ENCODE data around the gene FLAD1. TPM values are rescaled to one million over a fixed set of nuclear protein-coding genes. Genes with fewer than 3 reads are reported as not detected.

FLAD1 gene
- total RNA-seq, 1 experiment from 2014 or later = 58.4 TPM

DNA sequence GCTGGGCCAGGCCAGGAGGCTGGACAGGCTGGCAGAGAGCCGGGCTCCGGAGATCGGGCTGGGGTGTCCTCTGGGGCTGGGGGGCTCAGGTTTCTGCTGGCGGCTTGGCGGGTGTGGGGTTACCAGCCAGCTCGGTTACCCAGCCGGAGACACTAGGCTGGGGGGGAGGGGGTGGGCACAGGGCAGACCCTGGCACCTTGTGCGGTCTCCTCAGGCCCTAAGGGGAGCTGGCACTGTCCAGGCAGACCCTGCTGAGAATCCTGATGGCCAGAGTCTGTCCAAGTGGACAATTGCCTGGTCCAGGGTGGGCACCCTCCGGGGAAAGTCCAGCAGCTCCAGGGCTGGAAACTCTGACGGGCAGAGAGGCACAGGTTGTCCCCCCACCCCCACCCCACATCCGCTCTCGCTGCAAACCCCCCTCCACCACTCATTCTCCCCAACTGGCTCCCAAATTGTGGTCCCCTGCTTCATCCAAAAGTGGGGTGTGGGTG is 26.1 kb downstream of the FLAD1 start (continued):
- TF ChIP-seq, protein P1, sequence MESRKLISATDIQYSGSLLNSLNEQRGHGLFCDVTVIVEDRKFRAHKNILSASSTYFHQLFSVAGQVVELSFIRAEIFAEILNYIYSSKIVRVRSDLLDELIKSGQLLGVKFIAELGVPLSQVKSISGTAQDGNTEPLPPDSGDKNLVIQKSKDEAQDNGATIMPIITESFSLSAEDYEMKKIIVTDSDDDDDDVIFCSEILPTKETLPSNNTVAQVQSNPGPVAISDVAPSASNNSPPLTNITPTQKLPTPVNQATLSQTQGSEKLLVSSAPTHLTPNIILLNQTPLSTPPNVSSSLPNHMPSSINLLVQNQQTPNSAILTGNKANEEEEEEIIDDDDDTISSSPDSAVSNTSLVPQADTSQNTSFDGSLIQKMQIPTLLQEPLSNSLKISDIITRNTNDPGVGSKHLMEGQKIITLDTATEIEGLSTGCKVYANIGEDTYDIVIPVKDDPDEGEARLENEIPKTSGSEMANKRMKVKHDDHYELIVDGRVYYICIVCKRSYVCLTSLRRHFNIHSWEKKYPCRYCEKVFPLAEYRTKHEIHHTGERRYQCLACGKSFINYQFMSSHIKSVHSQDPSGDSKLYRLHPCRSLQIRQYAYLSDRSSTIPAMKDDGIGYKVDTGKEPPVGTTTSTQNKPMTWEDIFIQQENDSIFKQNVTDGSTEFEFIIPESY (IDR thresholded peaks at IDR 0.05; ENCODE audit: extremely low read depth, insufficient replicate concordance, low read length) = no peak
- TF ChIP-seq, protein P2, sequence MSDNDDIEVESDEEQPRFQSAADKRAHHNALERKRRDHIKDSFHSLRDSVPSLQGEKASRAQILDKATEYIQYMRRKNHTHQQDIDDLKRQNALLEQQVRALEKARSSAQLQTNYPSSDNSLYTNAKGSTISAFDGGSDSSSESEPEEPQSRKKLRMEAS (IDR thresholded peaks at IDR 0.05) = no peak
- TF ChIP-seq EZH2phosphoT487 (IDR thresholded peaks at IDR 0.05; ENCODE audit: borderline replicate concordance) = no peak
- TF ChIP-seq, protein P3, sequence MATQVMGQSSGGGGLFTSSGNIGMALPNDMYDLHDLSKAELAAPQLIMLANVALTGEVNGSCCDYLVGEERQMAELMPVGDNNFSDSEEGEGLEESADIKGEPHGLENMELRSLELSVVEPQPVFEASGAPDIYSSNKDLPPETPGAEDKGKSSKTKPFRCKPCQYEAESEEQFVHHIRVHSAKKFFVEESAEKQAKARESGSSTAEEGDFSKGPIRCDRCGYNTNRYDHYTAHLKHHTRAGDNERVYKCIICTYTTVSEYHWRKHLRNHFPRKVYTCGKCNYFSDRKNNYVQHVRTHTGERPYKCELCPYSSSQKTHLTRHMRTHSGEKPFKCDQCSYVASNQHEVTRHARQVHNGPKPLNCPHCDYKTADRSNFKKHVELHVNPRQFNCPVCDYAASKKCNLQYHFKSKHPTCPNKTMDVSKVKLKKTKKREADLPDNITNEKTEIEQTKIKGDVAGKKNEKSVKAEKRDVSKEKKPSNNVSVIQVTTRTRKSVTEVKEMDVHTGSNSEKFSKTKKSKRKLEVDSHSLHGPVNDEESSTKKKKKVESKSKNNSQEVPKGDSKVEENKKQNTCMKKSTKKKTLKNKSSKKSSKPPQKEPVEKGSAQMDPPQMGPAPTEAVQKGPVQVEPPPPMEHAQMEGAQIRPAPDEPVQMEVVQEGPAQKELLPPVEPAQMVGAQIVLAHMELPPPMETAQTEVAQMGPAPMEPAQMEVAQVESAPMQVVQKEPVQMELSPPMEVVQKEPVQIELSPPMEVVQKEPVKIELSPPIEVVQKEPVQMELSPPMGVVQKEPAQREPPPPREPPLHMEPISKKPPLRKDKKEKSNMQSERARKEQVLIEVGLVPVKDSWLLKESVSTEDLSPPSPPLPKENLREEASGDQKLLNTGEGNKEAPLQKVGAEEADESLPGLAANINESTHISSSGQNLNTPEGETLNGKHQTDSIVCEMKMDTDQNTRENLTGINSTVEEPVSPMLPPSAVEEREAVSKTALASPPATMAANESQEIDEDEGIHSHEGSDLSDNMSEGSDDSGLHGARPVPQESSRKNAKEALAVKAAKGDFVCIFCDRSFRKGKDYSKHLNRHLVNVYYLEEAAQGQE (IDR thresholded peaks at IDR 0.05; ENCODE audit: low read depth) = no peak
- TF ChIP-seq ELF1 (IDR thresholded peaks at IDR 0.05; ENCODE audit: borderline replicate concordance, low read depth) = no peak

DNA sequence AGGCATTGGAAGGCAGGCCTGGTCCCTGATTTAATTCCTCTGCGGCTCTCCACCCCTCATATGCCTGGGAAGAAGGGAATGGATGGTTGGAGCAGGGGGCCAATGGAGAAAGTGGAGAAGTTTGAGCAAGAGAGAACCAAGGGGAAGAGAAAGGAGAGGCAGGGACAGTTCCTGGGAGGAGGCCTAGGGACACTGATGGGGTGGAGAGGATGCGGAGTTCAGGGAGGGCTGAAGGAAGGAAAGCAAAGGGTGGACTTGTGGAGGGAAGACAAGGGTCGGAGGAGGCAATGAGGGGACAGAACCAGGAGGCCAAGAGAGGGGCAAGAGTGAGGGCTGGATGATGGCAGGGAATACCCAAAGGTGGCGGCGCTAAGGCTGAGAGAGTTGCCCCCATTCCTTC is 26.6 kb downstream of the FLAD1 start:
- Histone ChIP-seq H3K27me3 (ENCODE audit: insufficient read depth, low read length) (no peaks in the 10 kb centered on the region), H2AFZ (ENCODE audit: low read depth, low read length, poor library complexity, severe bottlenecking) (no peak overlapping the region), H3K9ac (ENCODE audit: low read length) (no peak overlapping the region), H3K4me1 (ENCODE audit: control insufficient read depth in 1 of 2, insufficient read depth in 2 of 2, low read length in 2 of 2) (peaks cover 14 to 75% of the 10 kb centered on the region in 2 experiments), H3K36me3 (ENCODE audit: control insufficient read depth in 1 of 2, insufficient read depth in 2 of 2, low read length in 2 of 2) (peaks cover 7 to 9% of the 10 kb centered on the region in 2 experiments; a peak in 3 of 4 replicates), H3K27ac (ENCODE audit: low read depth, low read length) (no peak overlapping the region), H4K20me1 (ENCODE audit: insufficient read depth) (no peaks in the 10 kb centered on the region), H3K4me3 (replicated peaks in 1 of 2; ENCODE audit: low read depth in 1 of 2, low read length in 2 of 2) (no peak overlapping the region), H3K79me2 (ENCODE audit: insufficient read depth, low read length) (peaks cover 81% of the 10 kb centered on the region), H3K9me2 (ENCODE audit: insufficient read depth) (no peaks in the 10 kb centered on the region), H3K9me3 (ENCODE audit: control insufficient read depth in 1 of 2, insufficient read depth in 1 of 2, low read depth in 1 of 2, low read length in 2 of 2) (no peaks in the 10 kb centered on the region), H3K4me2 (ENCODE audit: low read length) (no peak overlapping the region)
- DNase-seq (ENCODE audit: low read depth, low spot score) (no peak), ATAC-seq (no peak)
- POLR2A ChIA-PET = no interaction called here
- intact Hi-C loops (cut with micrococcal nuclease) = no loop called here
- no TSS peak for BruUV-seq (replicated peaks)
- RAD21 ChIA-PET (ENCODE audit: low non-redundant PET in 1 of 2, low total read pairs in 2 of 2, uncharacterized antibody in 2 of 2, unreplicated experiment in 2 of 2) = interaction anchor here in 1 of 2 experiments (1.1 kb wide), 1 partner anchor 34 kb away, joined by 4 read pairs; no protein-coding TSS in a partner anchor
- CTCF ChIA-PET = no interaction called here
- TF ChIP-seq, protein P1 (IDR thresholded peaks at IDR 0.05; ENCODE audit: extremely low read depth, insufficient replicate concordance, low read length) = no peak
- TF ChIP-seq, protein P4, sequence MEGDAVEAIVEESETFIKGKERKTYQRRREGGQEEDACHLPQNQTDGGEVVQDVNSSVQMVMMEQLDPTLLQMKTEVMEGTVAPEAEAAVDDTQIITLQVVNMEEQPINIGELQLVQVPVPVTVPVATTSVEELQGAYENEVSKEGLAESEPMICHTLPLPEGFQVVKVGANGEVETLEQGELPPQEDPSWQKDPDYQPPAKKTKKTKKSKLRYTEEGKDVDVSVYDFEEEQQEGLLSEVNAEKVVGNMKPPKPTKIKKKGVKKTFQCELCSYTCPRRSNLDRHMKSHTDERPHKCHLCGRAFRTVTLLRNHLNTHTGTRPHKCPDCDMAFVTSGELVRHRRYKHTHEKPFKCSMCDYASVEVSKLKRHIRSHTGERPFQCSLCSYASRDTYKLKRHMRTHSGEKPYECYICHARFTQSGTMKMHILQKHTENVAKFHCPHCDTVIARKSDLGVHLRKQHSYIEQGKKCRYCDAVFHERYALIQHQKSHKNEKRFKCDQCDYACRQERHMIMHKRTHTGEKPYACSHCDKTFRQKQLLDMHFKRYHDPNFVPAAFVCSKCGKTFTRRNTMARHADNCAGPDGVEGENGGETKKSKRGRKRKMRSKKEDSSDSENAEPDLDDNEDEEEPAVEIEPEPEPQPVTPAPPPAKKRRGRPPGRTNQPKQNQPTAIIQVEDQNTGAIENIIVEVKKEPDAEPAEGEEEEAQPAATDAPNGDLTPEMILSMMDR (IDR thresholded peaks at IDR 0.05 in 2 of 3, conservative IDR thresholded peaks at IDR 0.05 in 1 of 3; ENCODE audit: borderline replicate concordance in 1 of 3, insufficient read depth in 1 of 3, low read depth in 2 of 3, low read length in 2 of 3) = no peak
- TF ChIP-seq JUND (IDR thresholded peaks at IDR 0.05) (no peak), ELF1 (IDR thresholded peaks at IDR 0.05; ENCODE audit: borderline replicate concordance, low read depth) (no peak), EZH2phosphoT487 (IDR thresholded peaks at IDR 0.05; ENCODE audit: borderline replicate concordance) (no peak), EGR1 (IDR thresholded peaks at IDR 0.05; ENCODE audit: low read depth) (no peak), SRF (IDR thresholded peaks at IDR 0.05; ENCODE audit: low read depth) (no peak), SP1 (IDR thresholded peaks at IDR 0.05; ENCODE audit: low read depth) (no peak), POLR2AphosphoS5 (IDR thresholded peaks at IDR 0.05; ENCODE audit: low read depth, low read length) (no peak), CEBPB (IDR thresholded peaks at IDR 0.05; ENCODE audit: low read depth) (no peak), CBX3 (IDR thresholded peaks at IDR 0.05; ENCODE audit: low read depth) (no peak), EZH2 (IDR thresholded peaks at IDR 0.05) (no peak)

All from HCT116 (cell line).